Vein endothelial cell (primary cell): ENCODE measurements around the gene BOD1L2. TPM values are rescaled to one million over a fixed set of nuclear protein-coding genes. Genes with fewer than 3 reads are reported as not detected.

ENCODE experiments used
- total RNA-seq: library from RNA; depleted of rRNA; stranded (reverse); fragments of >200 nt; gene quantifications from 2 replicates; pipeline ENCODE4 v1.2.3, GENCODE V29; 2012

BOD1L2 gene
- not detected in 2 replicates for total RNA-seq

DNA sequence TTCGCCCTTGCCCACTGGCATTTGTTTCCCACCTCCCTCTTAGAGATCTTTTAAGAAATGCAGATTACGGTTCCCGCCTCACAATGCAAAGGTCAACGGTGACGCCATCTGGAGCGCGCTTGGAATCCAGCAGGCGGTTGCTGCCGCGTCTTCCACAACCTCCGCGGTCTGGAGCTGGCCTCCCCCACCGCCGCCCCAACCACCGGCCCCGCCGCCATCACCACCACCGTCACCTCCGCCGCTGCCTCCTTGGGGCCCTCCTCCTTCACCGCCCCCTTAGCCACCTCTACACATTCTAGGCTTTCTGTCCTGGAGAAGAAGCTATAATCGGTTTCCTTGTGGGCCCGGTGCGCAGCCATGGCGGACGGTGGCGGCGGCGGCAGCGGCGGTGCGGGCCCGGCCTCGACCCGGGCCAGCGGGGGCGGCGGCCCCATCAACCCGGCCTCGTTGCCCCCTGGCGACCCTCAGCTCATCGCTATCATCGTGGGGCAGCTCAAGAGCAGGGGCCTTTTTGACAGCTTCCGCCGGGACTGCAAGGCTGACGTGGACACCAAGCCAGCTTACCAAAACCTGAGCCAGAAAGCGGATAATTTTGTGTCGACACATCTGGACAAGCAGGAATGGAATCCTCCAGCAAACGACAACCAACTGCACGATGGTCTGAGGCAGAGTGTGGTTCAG lies at the start of gene BOD1L2:
TSS of gene BOD1L2 (plus strand) at position 132 of the 681 bp plus-strand sequence. CDS start at position 358, 226 bp downstream.

Other genes starting within 250 kb of the BOD1L2 start
- not detected in 2 replicates for gene ST8SIA3, start 205.5 kb downstream of the BOD1L2 start, total RNA-seq